Right atrium auricular region (tissue), 2 donors: ENCODE results near the gene CCL8. TPM values are rescaled to one million over a fixed set of nuclear protein-coding genes. Genes with fewer than 3 reads are reported as not detected.

Source experiments
- DNase-seq: peaks from one replicate; pipeline ENCODE4 v3.0.0-alpha.2; 2019; ENCODE audit warnings: low spot score
- H3K27ac ChIP-seq, 2 donors: fragments of 200-600 bp; sonication (generic); 1 replicate in 1 of 2; 2 replicates in 1 of 2; pipeline ENCODE4 v1.5.1; 2016 to 2019
- H3K27me3 ChIP-seq, 2 donors: fragments of 200-600 bp; sonication (generic); one replicate each; pipeline versions ENCODE4 v1.5.1 to v1.6.0; 2017 to 2019
- H3K36me3 ChIP-seq: fragments of 200-600 bp; sonication (generic); one replicate; pipeline ENCODE4 v1.5.1; 2016
- H3K4me1 ChIP-seq, 2 donors: fragments of 200-600 bp; sonication (generic); one replicate each; pipeline versions ENCODE4 v1.5.1 to v1.6.0; 2017 to 2019
- H3K4me3 ChIP-seq, 2 donors: fragments of 200-600 bp; sonication (generic); 1 replicate in 1 of 2; 2 replicates in 1 of 2; pipeline ENCODE4 v1.5.1; 2017 to 2019; ENCODE audit warnings: mild to moderate bottlenecking in 1 of 2, moderate library complexity in 1 of 2
- H3K9me3 ChIP-seq, 2 donors: fragments of 200-600 bp; sonication (generic); one replicate each; pipeline ENCODE4 v1.5.1; 2019
- CTCF ChIP-seq, 2 donors: fragments of 200-600 bp; sonication (generic); IDR thresholded peaks; one replicate each; pipeline ENCODE4 v1.5.1; 2019; ENCODE audit warnings: antibody characterized with exemption in 2 of 2
- total RNA-seq, 2 donors: library from RNA; depleted of rRNA; stranded (reverse); fragments of >200 nt; gene quantifications; one replicate each; pipeline ENCODE4 v1.1.0, GENCODE V29; 2016

CCL8 gene
- total RNA-seq, 2 donors from 2014 or later, result 0.52 TPM; not detected in 1

- TF ChIP-seq CTCF (IDR thresholded peaks at IDR 0.05), result no peak
- H3K9me3 ChIP-seq, result no peaks in the 10 kb centered on the region
Observed at GRCh38 chr17:34341916-34342315, 22.7 kb downstream of the CCL8 start.

GRCh38 chr17:34347063-34347462 lies 27.8 kb downstream of the CCL8 start:
- H3K27ac ChIP-seq, result no peak overlapping the region
- no peaks in the 10 kb centered on the region for H3K9me3 ChIP-seq
- H3K4me3 ChIP-seq, result no peak overlapping the region
- no peaks in the 10 kb centered on the region for H3K36me3 ChIP-seq
- H3K4me1 ChIP-seq, result no peaks in the 10 kb centered on the region
- DNase-seq, result no peak
- H3K27me3 ChIP-seq, result no peaks in the 10 kb centered on the region
- TF ChIP-seq CTCF (IDR thresholded peaks at IDR 0.05), result no peak

More at GRCh38 chr17:34341916-34342315, 22.7 kb downstream of the CCL8 start:
- H3K4me1 ChIP-seq, result no peaks in the 10 kb centered on the region
- no peak overlapping the region for H3K4me3 ChIP-seq
- no peaks in the 10 kb centered on the region for H3K36me3 ChIP-seq
- no peaks in the 10 kb centered on the region for H3K27me3 ChIP-seq
- no peak overlapping the region for H3K27ac ChIP-seq
- DNase-seq, result no peak

- TF ChIP-seq CTCF (IDR thresholded peaks at IDR 0.05), result no peak
- H3K36me3 ChIP-seq, result no peaks in the 10 kb centered on the region
- H3K4me3 ChIP-seq, result no peak overlapping the region
- H3K27me3 ChIP-seq, result no peaks in the 10 kb centered on the region
- peaks cover 0 to 6% of the 10 kb centered on the region in 2 donors for H3K9me3 ChIP-seq
- no peak for DNase-seq
- no peaks in the 10 kb centered on the region for H3K4me1 ChIP-seq
- H3K27ac ChIP-seq, result no peak overlapping the region
Observed at GRCh38 chr17:34349751-34350150, 30.5 kb downstream of the CCL8 start.

GRCh38 chr17:34351096-34351495 lies 31.9 kb downstream of the CCL8 start:
- H3K4me1 ChIP-seq, result no peaks in the 10 kb centered on the region
- peaks cover 0 to 6% of the 10 kb centered on the region in 2 donors for H3K9me3 ChIP-seq
- no peaks in the 10 kb centered on the region for H3K27me3 ChIP-seq
- DNase-seq, result no peak
- no peak for TF ChIP-seq CTCF (IDR thresholded peaks at IDR 0.05)
- H3K4me3 ChIP-seq, result no peak overlapping the region
- no peaks in the 10 kb centered on the region for H3K36me3 ChIP-seq
- no peak overlapping the region for H3K27ac ChIP-seq

- no peaks in the 10 kb centered on the region for H3K36me3 ChIP-seq
- no peaks in the 10 kb centered on the region for H3K4me1 ChIP-seq
- no peak for TF ChIP-seq CTCF (IDR thresholded peaks at IDR 0.05)
Observed at GRCh38 chr17:34352191-34352590, 33.0 kb downstream of the CCL8 start.

GRCh38 chr17:34354637-34355036 lies 35.4 kb downstream of the CCL8 start:
- peaks cover 0 to 6% of the 10 kb centered on the region in 2 donors for H3K9me3 ChIP-seq
- no peaks in the 10 kb centered on the region for H3K27me3 ChIP-seq
- DNase-seq, result no peak
- no peak overlapping the region for H3K27ac ChIP-seq
- no peak for TF ChIP-seq CTCF (IDR thresholded peaks at IDR 0.05)
- no peaks in the 10 kb centered on the region for H3K4me1 ChIP-seq
- no peak overlapping the region for H3K4me3 ChIP-seq
- H3K36me3 ChIP-seq, result no peaks in the 10 kb centered on the region

More at GRCh38 chr17:34352191-34352590, 33.0 kb downstream of the CCL8 start:
- H3K27ac ChIP-seq, result no peak overlapping the region
- H3K27me3 ChIP-seq, result no peaks in the 10 kb centered on the region
- H3K4me3 ChIP-seq, result no peak overlapping the region
- DNase-seq, result no peak
- peaks cover 0 to 6% of the 10 kb centered on the region in 2 donors for H3K9me3 ChIP-seq
